ENCODE results near the gene PCDH9. TPM values are rescaled to one million over a fixed set of nuclear protein-coding genes. Genes with fewer than 3 reads are reported as not detected.

Gene PCDH9
- total and polyA plus RNA-seq, 2 experiments from 2014 or later, result 0.56 to 0.76 TPM

DNA sequence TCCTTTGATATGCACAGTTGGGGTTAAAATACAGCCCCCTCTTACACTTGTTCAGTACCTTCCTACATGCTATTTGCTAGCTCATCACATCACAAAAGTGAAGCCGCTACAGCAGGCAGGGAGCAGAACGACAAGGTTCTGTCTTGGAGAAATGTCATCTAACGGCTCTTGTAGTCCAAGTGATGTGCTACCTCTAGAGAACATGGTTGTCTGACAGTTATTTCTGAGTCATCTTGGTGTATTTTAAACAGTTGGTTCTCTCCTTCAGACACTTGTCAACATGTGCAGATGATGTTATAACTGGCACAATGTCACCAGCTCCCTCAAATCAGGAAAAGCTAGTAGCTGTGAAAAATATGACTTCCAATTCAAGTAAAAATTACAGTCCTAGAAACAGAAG lies 865.0 kb downstream of the PCDH9 start:
- Histone ChIP-seq H3K27me3 (replicated peaks; ENCODE audit: insufficient read depth) (no peaks in the 10 kb centered on the region), H3K27ac (no peak overlapping the region), H3K4me2 (ENCODE audit: unreplicated experiment) (no peak overlapping the region), H4K20me1 (ENCODE audit: insufficient read depth) (no peaks in the 10 kb centered on the region), H3K36me3 (ENCODE audit: low read depth) (no peaks in the 10 kb centered on the region), H3K79me2 (ENCODE audit: insufficient read depth) (no peaks in the 10 kb centered on the region), H2AFZ (no peak overlapping the region), H3K4me1 (ENCODE audit: insufficient read depth) (no peaks in the 10 kb centered on the region), H3F3A (ENCODE audit: insufficient read depth) (no peaks in the 10 kb centered on the region), H3K9me2 (ENCODE audit: insufficient read depth) (no peaks in the 10 kb centered on the region), H3K9ac (no peak overlapping the region), H3K9me3 (ENCODE audit: low read depth) (no peaks in the 10 kb centered on the region), H3K4me3 (no peak overlapping the region)
- in situ Hi-C loops (cut with MboI), result no loop called here
- no peak for DNase-seq
- WGBS, 2 experiments (ENCODE audit: low coverage in 1 of 2, low lambda C conversion rate in 2 of 2, missing lambda C conversion rate in 2 of 2), result 26 to 32% methylated on average over 3 of the region's 3 CpGs
- no peak for TF ChIP-seq EZH2phosphoT487 (IDR thresholded peaks at IDR 0.05; ENCODE audit: insufficient read depth, low read depth)
- TF ChIP-seq EZH2 (IDR thresholded peaks at IDR 0.05; ENCODE audit: insufficient read depth, poor library complexity, severe bottlenecking), result no peak

DNA sequence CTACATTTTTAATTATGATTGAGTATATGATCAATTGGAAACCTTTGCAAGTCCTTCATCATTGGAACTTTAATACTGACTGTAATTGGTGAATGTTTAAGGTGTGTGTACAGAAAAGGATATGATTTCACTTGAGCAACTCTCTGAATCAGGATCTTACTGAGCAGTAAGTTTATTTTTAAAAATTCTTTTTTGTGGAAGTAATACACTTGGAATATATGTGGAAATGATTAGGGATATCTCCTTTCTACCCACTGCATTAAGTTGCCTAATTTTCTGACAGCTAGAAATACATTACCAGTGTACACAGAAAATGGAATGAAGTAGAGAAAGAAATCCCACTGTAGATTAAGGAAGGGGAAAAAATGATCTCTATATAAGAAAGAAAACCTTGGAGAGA lies 865.8 kb downstream of the PCDH9 start:
- Histone ChIP-seq H3K9me2 (ENCODE audit: insufficient read depth) (no peaks in the 10 kb centered on the region), H3K4me2 (ENCODE audit: unreplicated experiment) (no peak overlapping the region), H2AFZ (no peak overlapping the region), H3F3A (ENCODE audit: insufficient read depth) (no peaks in the 10 kb centered on the region), H3K4me1 (ENCODE audit: insufficient read depth) (no peaks in the 10 kb centered on the region), H3K27ac (no peak overlapping the region), H3K27me3 (replicated peaks; ENCODE audit: insufficient read depth) (no peaks in the 10 kb centered on the region), H4K20me1 (ENCODE audit: insufficient read depth) (no peaks in the 10 kb centered on the region), H3K9ac (no peak overlapping the region), H3K9me3 (ENCODE audit: low read depth) (no peaks in the 10 kb centered on the region), H3K36me3 (ENCODE audit: low read depth) (no peaks in the 10 kb centered on the region), H3K79me2 (ENCODE audit: insufficient read depth) (no peaks in the 10 kb centered on the region), H3K4me3 (no peak overlapping the region)
- in situ Hi-C loops (cut with MboI), result no loop called here
- no peak for TF ChIP-seq EZH2 (IDR thresholded peaks at IDR 0.05; ENCODE audit: insufficient read depth, poor library complexity, severe bottlenecking)
- no peak for TF ChIP-seq EZH2phosphoT487 (IDR thresholded peaks at IDR 0.05; ENCODE audit: insufficient read depth, low read depth)
- DNase-seq, result no peak

DNA sequence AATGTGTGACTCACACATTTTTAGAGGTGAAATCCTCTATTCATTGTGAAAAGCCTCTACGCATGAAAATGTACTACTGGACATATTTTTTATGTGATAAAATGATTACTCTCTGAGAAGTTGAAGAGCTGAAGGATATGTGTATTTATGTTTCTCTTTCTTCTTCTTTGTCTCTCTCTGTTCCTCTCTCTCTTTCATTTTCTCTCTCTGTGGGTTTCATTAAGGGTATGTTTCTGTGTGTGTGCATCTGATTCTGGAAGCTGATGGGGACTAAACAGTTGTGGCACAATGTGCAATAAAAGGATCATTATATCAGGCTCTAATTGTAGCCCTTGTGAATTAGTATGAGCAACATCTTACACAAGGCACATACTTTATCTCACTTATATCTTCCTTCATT lies 867.7 kb downstream of the PCDH9 start:
- no peak overlapping the region for H3K9ac ChIP-seq
- no peak for DNase-seq
- H2AFZ ChIP-seq, result no peak overlapping the region
- no peaks in the 10 kb centered on the region for H3K36me3 ChIP-seq (ENCODE audit: low read depth)
- H3K27me3 ChIP-seq (replicated peaks; ENCODE audit: insufficient read depth), result no peaks in the 10 kb centered on the region
- TF ChIP-seq EZH2phosphoT487 (IDR thresholded peaks at IDR 0.05; ENCODE audit: insufficient read depth, low read depth) (no peak), EZH2 (IDR thresholded peaks at IDR 0.05; ENCODE audit: insufficient read depth, poor library complexity, severe bottlenecking) (no peak)
- no peak overlapping the region for H3K4me2 ChIP-seq (ENCODE audit: unreplicated experiment)
- H3K9me3 ChIP-seq (ENCODE audit: low read depth), result no peaks in the 10 kb centered on the region
- no peak overlapping the region for H3K4me3 ChIP-seq
- in situ Hi-C loops (cut with MboI), result no loop called here
- no peaks in the 10 kb centered on the region for H4K20me1 ChIP-seq (ENCODE audit: insufficient read depth)
- WGBS, 2 experiments (ENCODE audit: low coverage in 1 of 2, low lambda C conversion rate in 2 of 2, missing lambda C conversion rate in 2 of 2), result 35 to 40% methylated on average over 1 of the region's 1 CpG
- no peaks in the 10 kb centered on the region for H3K79me2 ChIP-seq (ENCODE audit: insufficient read depth)
- no peaks in the 10 kb centered on the region for H3K4me1 ChIP-seq (ENCODE audit: insufficient read depth)
- H3F3A ChIP-seq (ENCODE audit: insufficient read depth), result no peaks in the 10 kb centered on the region
- H3K27ac ChIP-seq, result no peak overlapping the region
- no peaks in the 10 kb centered on the region for H3K9me2 ChIP-seq (ENCODE audit: insufficient read depth)

DNA sequence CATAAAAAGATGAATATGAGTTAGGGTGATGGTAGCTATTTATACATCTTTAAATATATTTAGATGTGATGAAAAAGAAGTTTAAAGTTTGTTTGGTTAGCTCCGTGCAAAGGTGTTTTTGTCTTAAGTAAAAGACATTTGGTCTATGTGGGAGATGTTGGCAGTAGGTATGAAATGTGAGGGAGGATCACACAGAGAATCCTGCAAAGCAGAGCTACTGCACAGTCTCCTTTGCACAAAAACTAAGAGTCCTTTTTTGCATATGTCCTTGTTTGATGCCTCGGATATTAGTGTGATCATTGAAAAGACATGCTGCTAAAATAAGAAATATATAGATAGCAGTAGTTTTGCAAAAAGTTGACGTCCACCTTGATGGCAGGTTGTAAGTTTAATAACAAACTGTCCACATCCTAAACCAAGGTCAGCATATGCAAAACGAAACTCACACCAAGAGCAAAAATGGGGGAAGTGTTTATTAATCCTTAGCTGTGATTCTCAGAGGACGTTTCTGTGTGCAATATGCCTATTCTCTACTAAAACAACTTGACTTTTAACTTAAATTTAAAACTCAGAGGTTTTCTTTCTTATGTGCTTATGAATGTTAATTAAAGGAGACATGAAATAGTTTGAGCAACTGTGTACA lies 870.1 kb downstream of the PCDH9 start:
- WGBS, 2 experiments (ENCODE audit: low coverage in 1 of 2, low lambda C conversion rate in 2 of 2, missing lambda C conversion rate in 2 of 2), result 15 to 16% methylated on average over 5 of the region's 5 CpGs
- no peak overlapping the region for H3K4me2 ChIP-seq (ENCODE audit: unreplicated experiment)
- H3K36me3 ChIP-seq (ENCODE audit: low read depth), result no peaks in the 10 kb centered on the region
- TF ChIP-seq EZH2 (IDR thresholded peaks at IDR 0.05; ENCODE audit: insufficient read depth, poor library complexity, severe bottlenecking), result no peak
- no peak for TF ChIP-seq EZH2phosphoT487 (IDR thresholded peaks at IDR 0.05; ENCODE audit: insufficient read depth, low read depth)
- H3K79me2 ChIP-seq (ENCODE audit: insufficient read depth), result no peaks in the 10 kb centered on the region
- H3K27ac ChIP-seq, result no peak overlapping the region
- no peak overlapping the region for H3K9ac ChIP-seq
- in situ Hi-C loops (cut with MboI), result no loop called here
- no peaks in the 10 kb centered on the region for H4K20me1 ChIP-seq (ENCODE audit: insufficient read depth)
- no peaks in the 10 kb centered on the region for H3K4me1 ChIP-seq (ENCODE audit: insufficient read depth)
- H3K9me2 ChIP-seq (ENCODE audit: insufficient read depth), result no peaks in the 10 kb centered on the region
- H3K9me3 ChIP-seq (ENCODE audit: low read depth), result no peaks in the 10 kb centered on the region
- no peaks in the 10 kb centered on the region for H3F3A ChIP-seq (ENCODE audit: insufficient read depth)
- no peak overlapping the region for H2AFZ ChIP-seq
- no peak overlapping the region for H3K4me3 ChIP-seq
- DNase-seq, result no peak
- no peaks in the 10 kb centered on the region for H3K27me3 ChIP-seq (replicated peaks; ENCODE audit: insufficient read depth)

DNA sequence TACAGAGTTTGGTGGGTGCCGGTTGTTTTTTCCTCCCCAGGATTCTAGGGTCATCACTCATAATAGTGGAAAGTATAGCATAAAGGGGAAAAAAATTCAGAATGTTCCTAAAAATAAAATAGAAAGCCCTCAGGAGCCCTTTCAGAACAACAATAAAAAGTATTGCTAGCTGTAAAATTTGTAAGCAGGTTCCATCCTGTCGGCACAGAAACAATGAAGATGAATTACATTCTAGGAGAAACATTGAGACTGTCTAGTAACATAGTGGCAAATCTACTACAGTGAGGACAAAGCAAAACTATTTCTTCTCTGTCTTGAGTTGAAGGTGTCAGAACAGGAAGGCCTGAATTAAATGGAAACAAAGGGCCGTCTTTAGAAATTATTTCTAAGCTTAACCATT lies 870.7 kb downstream of the PCDH9 start:
- Histone ChIP-seq H3K9ac (no peak overlapping the region), H3K4me3 (no peak overlapping the region), H3K4me1 (ENCODE audit: insufficient read depth) (no peaks in the 10 kb centered on the region), H3K27ac (no peak overlapping the region), H3K36me3 (ENCODE audit: low read depth) (no peaks in the 10 kb centered on the region), H2AFZ (no peak overlapping the region), H3F3A (ENCODE audit: insufficient read depth) (no peaks in the 10 kb centered on the region), H3K9me2 (ENCODE audit: insufficient read depth) (no peaks in the 10 kb centered on the region), H3K27me3 (replicated peaks; ENCODE audit: insufficient read depth) (no peaks in the 10 kb centered on the region), H3K79me2 (ENCODE audit: insufficient read depth) (no peaks in the 10 kb centered on the region), H4K20me1 (ENCODE audit: insufficient read depth) (no peaks in the 10 kb centered on the region), H3K9me3 (ENCODE audit: low read depth) (no peaks in the 10 kb centered on the region), H3K4me2 (ENCODE audit: unreplicated experiment) (no peak overlapping the region)
- no peak for DNase-seq
- in situ Hi-C loops (cut with MboI), result no loop called here
- 47% methylated on average over 3 of the region's 3 CpGs for WGBS, 2 experiments (ENCODE audit: low coverage in 1 of 2, low lambda C conversion rate in 2 of 2, missing lambda C conversion rate in 2 of 2)
- TF ChIP-seq EZH2 (IDR thresholded peaks at IDR 0.05; ENCODE audit: insufficient read depth, poor library complexity, severe bottlenecking) (no peak), EZH2phosphoT487 (IDR thresholded peaks at IDR 0.05; ENCODE audit: insufficient read depth, low read depth) (no peak)
